DOHH2 (cell line): ENCODE data around the gene CANT1.

ENCODE experiments used
- CTCF ChIP-seq: fragments of 200-600 bp; sonication (generic); IDR thresholded peaks from one replicate; pipeline ENCODE4 v1.5.1; 2014; ENCODE audit warnings: antibody characterized with exemption, mild to moderate bottlenecking, low read depth, low read length; ENCODE audit not compliant: poor library complexity, severe bottlenecking
- EZH2phosphoT487 ChIP-seq: fragments of 200-600 bp; sonication (generic); IDR thresholded peaks from 2 replicates; pipeline ENCODE4 v1.6.1; 2017; ENCODE audit warnings: borderline replicate concordance, mild to moderate bottlenecking, antibody characterized with exemption, low read length, moderate library complexity, mixed read lengths

- TF ChIP-seq CTCF (no peak), EZH2phosphoT487 (no peak)
Observed at GRCh38 chr17:79036596-79036995, 27.0 kb upstream of the CANT1 start.
